Measurements from ENCODE around the gene RREB1.
A peak's percentile ranks its signal among the peaks of the same experiment; 100 is the strongest.

The RREB1 gene

GRCh38 chr6:7107578-7108195, at the start of gene RREB1:
TSS of gene RREB1 (plus strand) at chr6:7107961. CDS start at chr6:7181912, 73,951 bp downstream.
- DNase-seq = peak; percentile 50

- peak; percentile 95 for DNase-seq
Observed at GRCh38 chr6:7058250-7058923, 49.4 kb upstream of the RREB1 start.

- no peak for DNase-seq
Observed at GRCh38 chr6:7060769-7061516, 46.8 kb upstream of the RREB1 start.

- DNase-seq = no peak
Observed at GRCh38 chr6:7062451-7063162, 45.2 kb upstream of the RREB1 start.

- no peak for DNase-seq
Observed at GRCh38 chr6:7067305-7067704, 40.5 kb upstream of the RREB1 start.

- no peak for DNase-seq
Observed at GRCh38 chr6:7071405-7071804, 36.4 kb upstream of the RREB1 start.

- no peak for DNase-seq
Observed at GRCh38 chr6:7073082-7073820, 34.5 kb upstream of the RREB1 start.

GRCh38 chr6:7073821-7074525, 33.8 kb upstream of the RREB1 start:
- no peak for DNase-seq

- DNase-seq = no peak
Observed at GRCh38 chr6:7074870-7075269, 32.9 kb upstream of the RREB1 start.

- no peak for DNase-seq
Observed at GRCh38 chr6:7075341-7076000, 32.3 kb upstream of the RREB1 start.

- DNase-seq = no peak
Observed at GRCh38 chr6:7077856-7078255, 29.9 kb upstream of the RREB1 start.

GRCh38 chr6:7078856-7079255, 28.9 kb upstream of the RREB1 start:
- no peak for DNase-seq

GRCh38 chr6:7080311-7080710, 27.4 kb upstream of the RREB1 start:
- no peak for DNase-seq

- peak; percentile 11 for DNase-seq
Observed at GRCh38 chr6:7085911-7086310, 21.9 kb upstream of the RREB1 start.

GRCh38 chr6:7086488-7086887, 21.3 kb upstream of the RREB1 start:
- DNase-seq = peak; percentile 61

- peak; percentile 31 for DNase-seq
Observed at GRCh38 chr6:7087066-7087465, 20.7 kb upstream of the RREB1 start.

- DNase-seq = no peak
Observed at GRCh38 chr6:7087491-7087979, 20.2 kb upstream of the RREB1 start.

- DNase-seq = no peak
Observed at GRCh38 chr6:7088076-7088742, 19.6 kb upstream of the RREB1 start.

GRCh38 chr6:7098993-7099392, 8.8 kb upstream of the RREB1 start:
- no peak for DNase-seq

GRCh38 chr6:7100072-7100752, 7.5 kb upstream of the RREB1 start:
- DNase-seq = no peak
